ENCODE measurements around the gene GGNBP2.

GGNBP2 gene

GRCh38 chr17:36523113-36523512 is 21.6 kb upstream of the GGNBP2 start:
- no peak for DNase-seq (ENCODE audit: low spot score)

GRCh38 chr17:36524428-36524876 is 20.3 kb upstream of the GGNBP2 start:
- no peak for DNase-seq (ENCODE audit: low spot score)

- DNase-seq (ENCODE audit: low spot score), result no peak
These were observed 19.6 kb upstream of the GGNBP2 start for GRCh38 chr17:36525113-36525512.

- DNase-seq (ENCODE audit: low spot score), result no peak
These were observed 18.8 kb upstream of the GGNBP2 start for GRCh38 chr17:36525888-36526287.

- no peak for DNase-seq (ENCODE audit: low spot score)
These were observed 17.0 kb upstream of the GGNBP2 start for GRCh38 chr17:36527621-36528250.

GRCh38 chr17:36529121-36529520 is 15.6 kb upstream of the GGNBP2 start:
- DNase-seq (ENCODE audit: low spot score), result no peak

GRCh38 chr17:36532435-36532975 is 12.2 kb upstream of the GGNBP2 start:
- no peak for DNase-seq (ENCODE audit: low spot score)

- peak; percentile 35 for DNase-seq (ENCODE audit: low spot score)
These were observed 10.5 kb upstream of the GGNBP2 start for GRCh38 chr17:36533935-36534839.

- DNase-seq (ENCODE audit: low spot score), result peak; percentile 85
These were observed 9.7 kb upstream of the GGNBP2 start, which contains the start of the genes MYO19 and PIGW for GRCh38 chr17:36534840-36535668. MYO19 (minus strand) TSS chr17:36534868; CDS start chr17:36532538, 2,330 bp downstream. PIGW (plus strand) TSS chr17:36534987; CDS start chr17:36537102, 2,115 bp downstream.

- DNase-seq (ENCODE audit: low spot score), result no peak
These were observed 9.0 kb upstream of the GGNBP2 start for GRCh38 chr17:36535669-36536081.

- peak; percentile 26 for DNase-seq (ENCODE audit: low spot score)
These were observed 4.0 kb upstream of the GGNBP2 start for GRCh38 chr17:36540696-36541095.

GRCh38 chr17:36542755-36543154 is 2.0 kb upstream of the GGNBP2 start:
- DNase-seq (ENCODE audit: low spot score), result no peak

- DNase-seq (ENCODE audit: low spot score), result peak; percentile 53
These were observed 744 bp upstream of the GGNBP2 start for GRCh38 chr17:36544044-36544306.

GRCh38 chr17:36545077-36545464 is 352 bp downstream of the GGNBP2 start:
- no peak for DNase-seq (ENCODE audit: low spot score)

GRCh38 chr17:36545465-36546417 is 1.0 kb downstream of the GGNBP2 start:
- peak; percentile 95 for DNase-seq (ENCODE audit: low spot score)

GRCh38 chr17:36546418-36547093 is 1.8 kb downstream of the GGNBP2 start:
- peak; percentile 28 for DNase-seq (ENCODE audit: low spot score)

- DNase-seq (ENCODE audit: low spot score), result no peak
These were observed 3.1 kb downstream of the GGNBP2 start for GRCh38 chr17:36547776-36548175.

- no peak for DNase-seq (ENCODE audit: low spot score)
These were observed 6.0 kb downstream of the GGNBP2 start for GRCh38 chr17:36550491-36551417.

GRCh38 chr17:36553459-36553858 is 8.7 kb downstream of the GGNBP2 start:
- DNase-seq (ENCODE audit: low spot score), result no peak
